HEK293T (cell line): ENCODE results near the gene TPRX2.
"Not testable (repeated sequence)": the region's sequence is repeated elsewhere in the genome, so short reads cannot be mapped to it uniquely, and the experiment has no call there.

Experiments
- CTCF ChIA-PET: fragments of 350-600 bp; formaldehyde crosslinking; extraction: SDS; loops from one replicate; lab custom pipeline; 2021; ENCODE audit warnings: antibody characterized with exemption, inconsistent platforms; lab: Yijun Ruan, JAX
- POLR2A ChIA-PET: fragments of 350-600 bp; formaldehyde crosslinking; extraction: SDS; loops from one replicate; lab custom pipeline; 2020; ENCODE audit warnings: antibody characterized with exemption, inconsistent platforms; lab: Yijun Ruan, JAX
- DNase-seq: peaks from one replicate; pipeline ENCODE4 v3.0.0; 2012; ENCODE audit warnings: mixed read lengths; ENCODE audit errors: extremely low spot score
- ARNT ChIP-seq: fragments of 450-650 bp; IDR thresholded peaks from 2 replicates; pipeline ENCODE4 v1.6.1; 2017; ENCODE audit warnings: mild to moderate bottlenecking
- BHLHE40 ChIP-seq: fragments of 450-650 bp; IDR thresholded peaks from 2 replicates; pipeline ENCODE4 v1.6.1; 2016; ENCODE audit warnings: mild to moderate bottlenecking, moderate library complexity, borderline replicate concordance
- CTBP1 ChIP-seq: fragments of 450-650 bp; IDR thresholded peaks from 2 replicates; pipeline ENCODE4 v1.6.1; 2016; ENCODE audit warnings: borderline replicate concordance
- ELF4 ChIP-seq: fragments of 450-650 bp; IDR thresholded peaks from 2 replicates; pipeline ENCODE4 v1.6.1; 2017; ENCODE audit warnings: antibody characterized with exemption
- FOXA1 ChIP-seq: fragments of 450-650 bp; IDR thresholded peaks from 2 replicates; pipeline ENCODE4 v1.6.1; 2016; ENCODE audit warnings: mild to moderate bottlenecking
- FOXK2 ChIP-seq: fragments of 450-650 bp; IDR thresholded peaks from 2 replicates; pipeline ENCODE4 v1.6.1; 2016; ENCODE audit warnings: mild to moderate bottlenecking
- FOXM1 ChIP-seq: fragments of 450-650 bp; IDR thresholded peaks from 2 replicates; pipeline ENCODE4 v1.6.1; 2017; ENCODE audit warnings: mild to moderate bottlenecking, borderline replicate concordance
- HDGF ChIP-seq: fragments of 450-650 bp; IDR thresholded peaks from 2 replicates; pipeline ENCODE4 v1.6.1; 2017; ENCODE audit warnings: antibody characterized with exemption, borderline replicate concordance
- L3MBTL2 ChIP-seq: fragments of 450-650 bp; conservative IDR thresholded peaks from 2 replicates; pipeline ENCODE4 v1.6.1; 2016; ENCODE audit warnings: mild to moderate bottlenecking
- LEF1 ChIP-seq: fragments of 450-650 bp; IDR thresholded peaks from 2 replicates; pipeline ENCODE4 v1.6.1; 2017; ENCODE audit warnings: mild to moderate bottlenecking, borderline replicate concordance
- NFRKB ChIP-seq: fragments of 450-650 bp; IDR thresholded peaks from 2 replicates; pipeline ENCODE4 v1.6.1; 2016; ENCODE audit warnings: mild to moderate bottlenecking, moderate library complexity
- SP1 ChIP-seq: fragments of 450-650 bp; IDR thresholded peaks from 2 replicates; pipeline ENCODE4 v1.6.1; 2017
- SUZ12 ChIP-seq: fragments of 450-650 bp; IDR thresholded peaks from 2 replicates; pipeline ENCODE4 v1.6.1; 2016; ENCODE audit warnings: mild to moderate bottlenecking
- TARDBP ChIP-seq: fragments of 450-650 bp; IDR thresholded peaks from 2 replicates; pipeline ENCODE4 v1.6.1; 2016
- ZNF384 ChIP-seq: fragments of 450-650 bp; IDR thresholded peaks from 2 replicates; pipeline ENCODE4 v1.6.1; 2016
- TF ChIP-seq, protein P1 (sequence below): fragments of 450-650 bp; IDR thresholded peaks from 2 replicates; pipeline ENCODE4 v1.6.1; 2016

TPRX2 gene

DNA sequence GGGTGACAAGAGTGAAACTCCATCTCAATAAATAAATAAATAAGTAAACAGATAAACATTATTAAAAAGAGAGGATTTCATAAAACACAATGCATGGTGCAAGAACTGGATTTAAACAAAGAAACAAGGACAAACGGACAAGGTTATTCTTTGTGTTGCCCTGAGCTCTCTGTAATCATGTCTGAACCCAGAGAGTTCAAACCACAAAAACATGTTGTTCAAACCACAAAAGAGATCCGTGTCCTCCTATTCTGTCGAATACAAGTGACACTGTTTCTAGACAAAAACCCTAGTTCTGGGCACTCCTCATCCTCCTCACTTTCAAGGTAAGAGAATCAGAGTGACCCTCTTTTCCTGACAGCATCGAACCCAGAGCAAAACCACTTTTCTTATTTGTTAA lies 4.6 kb upstream of the TPRX2 start:
- DNase-seq, result no peak
- TF ChIP-seq LEF1 (no peak), BHLHE40 (no peak), L3MBTL2 (no peak), CTBP1 (no peak), ZNF384 (no peak), FOXK2 (no peak), FOXM1 (no peak), NFRKB (no peak), ELF4 (no peak), SP1 (no peak), FOXA1 (no peak), ARNT (no peak), TARDBP (no peak), SUZ12 (no peak), HDGF (no peak)
- TF ChIP-seq, protein P1, sequence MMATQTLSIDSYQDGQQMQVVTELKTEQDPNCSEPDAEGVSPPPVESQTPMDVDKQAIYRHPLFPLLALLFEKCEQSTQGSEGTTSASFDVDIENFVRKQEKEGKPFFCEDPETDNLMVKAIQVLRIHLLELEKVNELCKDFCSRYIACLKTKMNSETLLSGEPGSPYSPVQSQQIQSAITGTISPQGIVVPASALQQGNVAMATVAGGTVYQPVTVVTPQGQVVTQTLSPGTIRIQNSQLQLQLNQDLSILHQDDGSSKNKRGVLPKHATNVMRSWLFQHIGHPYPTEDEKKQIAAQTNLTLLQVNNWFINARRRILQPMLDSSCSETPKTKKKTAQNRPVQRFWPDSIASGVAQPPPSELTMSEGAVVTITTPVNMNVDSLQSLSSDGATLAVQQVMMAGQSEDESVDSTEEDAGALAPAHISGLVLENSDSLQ, result no peak
- POLR2A ChIA-PET, result no interaction called here
- CTCF ChIA-PET, result no interaction called here

DNA sequence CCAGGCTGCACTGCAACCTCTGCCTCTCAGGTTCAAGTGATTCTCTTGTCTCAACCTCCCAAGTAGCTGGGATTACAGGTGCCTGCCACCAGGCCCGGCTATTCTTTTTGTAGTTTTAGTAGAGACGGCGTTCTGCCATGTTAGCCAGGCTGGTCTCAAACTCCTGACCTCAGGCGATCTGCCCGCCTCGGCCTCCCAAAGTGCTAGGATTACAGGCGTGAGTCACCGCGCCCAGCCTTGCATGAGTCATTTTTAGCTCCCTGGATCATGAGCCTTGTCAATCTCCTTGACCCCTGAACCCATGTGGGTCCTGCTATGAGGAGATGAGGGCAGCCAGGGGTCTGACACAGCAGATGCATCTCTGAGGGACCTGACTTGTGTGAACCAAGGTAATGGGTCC lies 804 bp upstream of the TPRX2 start:
- POLR2A ChIA-PET, DNase-seq: not testable (repeated sequence)
- TF ChIP-seq, protein P1, result peak; percentile 73
- CTCF ChIA-PET, result interaction anchor here (1.0 kb wide), 1 partner anchor 9 kb away, joined by 4 read pairs; no protein-coding TSS in a partner anchor

DNA sequence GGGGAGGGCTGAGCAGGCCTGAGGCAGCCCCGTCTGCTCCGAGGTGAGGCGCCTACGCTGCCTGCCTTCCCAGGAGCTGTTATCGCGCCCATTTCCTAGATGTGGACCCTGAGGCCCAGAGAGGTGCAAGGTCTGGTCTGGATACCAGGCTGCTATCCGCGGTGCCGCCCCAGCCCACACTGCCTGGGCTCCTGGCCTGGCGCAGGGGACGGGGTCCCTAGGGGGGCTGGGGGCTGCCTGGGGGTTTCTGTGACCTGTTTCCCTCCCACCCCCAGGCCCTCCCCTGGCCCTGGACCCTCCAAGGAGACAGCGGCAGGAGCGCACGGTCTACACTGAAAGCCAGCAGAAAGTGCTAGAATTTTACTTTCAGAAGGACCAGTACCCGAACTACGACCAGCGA lies 803 bp downstream of the TPRX2 start:
- DNase-seq, CTCF ChIA-PET, POLR2A ChIA-PET: not testable (repeated sequence)

DNA sequence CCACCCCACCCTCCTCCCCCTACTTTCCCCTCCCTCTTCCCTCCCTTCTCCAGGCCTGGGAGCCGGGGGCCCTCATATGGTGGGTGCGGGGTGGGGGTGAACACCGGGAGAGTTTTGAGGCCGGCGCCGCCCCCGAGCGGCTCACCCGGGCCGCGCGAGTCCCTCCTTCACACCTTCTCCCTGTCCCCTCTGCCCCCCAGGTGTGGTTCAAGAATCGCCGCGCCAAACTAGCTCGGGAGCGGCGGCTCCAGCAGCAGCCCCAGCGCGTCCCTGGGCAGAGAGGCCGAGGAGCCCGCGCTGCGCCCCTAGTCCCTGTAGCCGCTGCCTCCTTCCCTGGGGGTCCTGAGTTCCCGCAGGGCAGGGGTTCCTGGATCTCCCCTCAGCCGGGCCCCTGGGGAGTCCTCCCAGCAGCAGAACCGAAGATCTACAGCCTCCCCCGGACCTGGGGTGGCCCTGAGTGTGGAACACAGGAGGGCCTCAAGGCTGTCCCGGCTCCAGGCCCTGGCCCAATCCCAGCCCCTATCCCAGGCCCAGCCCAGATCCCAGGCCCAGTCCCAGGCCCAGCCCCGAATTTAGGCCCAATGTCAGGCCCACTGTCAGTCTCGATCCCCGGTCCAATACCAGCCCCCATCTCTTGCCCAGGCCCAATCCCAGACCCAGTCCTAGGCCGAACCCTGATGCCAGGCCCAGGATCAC lies 1.7 kb downstream of the TPRX2 start:
- ChIA-PET CTCF (no interaction called here), POLR2A (no interaction called here)
- no peak for TF ChIP-seq ZNF384
- TF ChIP-seq ELF4, result no peak
- no peak for TF ChIP-seq HDGF
- no peak for TF ChIP-seq CTBP1
- no peak for TF ChIP-seq NFRKB
- TF ChIP-seq FOXM1, result no peak
- no peak for TF ChIP-seq BHLHE40
- TF ChIP-seq FOXA1, result no peak
- no peak for TF ChIP-seq FOXK2
- TF ChIP-seq, protein P1, result no peak
- no peak for TF ChIP-seq LEF1
- no peak for TF ChIP-seq ARNT
- TF ChIP-seq SP1, result no peak
- no peak for TF ChIP-seq TARDBP
- TF ChIP-seq L3MBTL2, result no peak
- no peak for TF ChIP-seq SUZ12
- no peak for DNase-seq

DNA sequence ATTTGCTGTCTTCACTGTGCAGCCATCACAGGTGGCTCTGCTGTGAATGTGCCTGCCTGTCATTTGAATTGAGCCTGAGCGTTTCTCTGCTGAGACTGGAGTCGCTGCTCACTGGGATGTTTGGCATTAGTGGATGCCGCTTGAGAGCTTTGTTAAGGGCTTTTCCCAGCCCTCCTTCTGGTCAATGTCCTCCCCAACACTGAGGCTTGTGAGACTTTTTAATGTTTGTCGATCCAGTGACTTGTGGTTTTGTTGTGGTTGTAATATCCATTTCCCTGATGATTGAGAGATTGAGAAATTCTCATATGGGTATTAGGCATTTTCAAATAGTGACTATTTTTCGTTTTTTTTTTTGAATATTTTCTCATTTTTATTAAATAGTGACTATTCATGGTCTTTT lies 2.6 kb downstream of the TPRX2 start:
- CTCF ChIA-PET, result no interaction called here
- DNase-seq, result no peak
- TF ChIP-seq LEF1, result no peak
- TF ChIP-seq NFRKB, result no peak
- no peak for TF ChIP-seq BHLHE40
- TF ChIP-seq FOXK2, result no peak
- no peak for TF ChIP-seq FOXM1
- no peak for TF ChIP-seq SP1
- POLR2A ChIA-PET, result no interaction called here

DNA sequence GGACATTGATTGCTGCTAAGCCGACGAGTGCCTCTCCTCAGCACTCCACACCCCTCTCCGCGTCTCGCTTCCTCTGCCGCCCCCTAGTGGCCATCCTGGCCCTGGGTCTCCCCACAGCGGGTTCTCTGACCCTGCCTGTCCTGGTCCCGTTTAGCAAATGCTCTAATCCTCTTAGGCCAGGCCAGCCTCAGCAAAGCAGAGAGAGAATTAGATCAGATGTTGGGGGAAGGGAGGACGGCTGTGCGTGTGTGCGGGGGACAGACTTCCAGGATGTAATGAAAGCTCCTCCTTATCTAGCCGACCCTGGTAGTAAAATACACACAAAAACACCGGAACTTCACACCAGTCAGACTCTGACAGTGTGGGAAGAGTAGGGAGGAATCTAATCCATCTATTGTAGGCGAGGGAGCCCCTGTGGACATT lies 4.5 kb downstream of the TPRX2 start:
- no peak for TF ChIP-seq CTBP1
- TF ChIP-seq FOXA1, result no peak
- no peak for TF ChIP-seq NFRKB
- no peak for TF ChIP-seq LEF1
- no peak for TF ChIP-seq FOXK2
- no peak for TF ChIP-seq BHLHE40
- no peak for TF ChIP-seq HDGF
- TF ChIP-seq L3MBTL2, result no peak
- TF ChIP-seq, protein P1, result no peak
- no peak for TF ChIP-seq SUZ12
- TF ChIP-seq SP1, result no peak
- no peak for TF ChIP-seq TARDBP
- TF ChIP-seq FOXM1, result no peak
- TF ChIP-seq ZNF384, result no peak
- no peak for TF ChIP-seq ARNT
- no peak for TF ChIP-seq ELF4
- peak; percentile 89 for DNase-seq
- ChIA-PET CTCF (interaction anchor here (0.6 to 2.4 kb wide), 8 partner anchors 10 to 156 kb away, joined by 3 to 12 read pairs (median 4); partner anchors contain the start of gene SULT2A1), POLR2A (no interaction called here)
